Activated CD8-positive, alpha-beta memory T cell treated with anti-CD3 and anti-CD28 coated beads for 48 hours (primary cell): ENCODE measurements around the gene SPECC1.
A peak's percentile ranks its signal among the peaks of the same experiment; 100 is the strongest.
"Not testable (repeated sequence)": the region's sequence is repeated elsewhere in the genome, so short reads cannot be mapped to it uniquely, and the experiment has no call there.

Experiments
- DNase-seq, 3 experiments: peaks; one replicate each; pipeline ENCODE4 v3.0.0-alpha.2; 2020; ENCODE audit warnings: low read depth in 2 of 3, low spot score in 2 of 3

The SPECC1 gene

DNA sequence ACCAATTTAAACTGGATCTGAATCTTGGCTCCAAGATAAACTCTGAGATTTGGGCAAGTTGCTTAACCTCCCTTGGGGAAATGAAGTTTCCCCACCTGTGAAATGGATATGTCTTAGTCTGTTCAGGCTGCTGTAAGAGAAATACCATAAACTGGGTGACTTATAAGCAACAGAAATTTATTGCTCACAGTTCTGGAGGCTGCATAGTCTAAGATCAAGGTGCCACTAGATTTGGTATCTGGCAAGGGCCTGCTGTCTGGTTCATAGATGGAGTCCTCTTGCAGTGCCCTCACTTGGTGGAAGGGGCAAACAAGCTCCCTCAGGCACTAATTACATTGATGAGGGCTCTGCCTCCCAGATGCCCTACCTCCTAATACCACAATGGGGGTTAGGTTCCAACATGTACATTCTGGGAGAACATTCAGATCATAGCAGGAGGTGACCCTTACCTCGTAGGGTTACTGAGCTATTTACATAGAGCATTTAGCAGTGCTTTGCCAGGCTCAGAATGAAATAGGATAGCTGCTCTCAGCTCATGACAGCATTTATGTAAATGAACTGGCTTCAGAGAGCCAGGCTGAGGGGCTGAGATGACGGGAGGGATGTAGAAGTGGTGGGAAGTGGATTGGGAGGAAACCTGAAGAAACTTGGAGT lies 83.9 kb downstream of the SPECC1 start:
- DNase-seq: no peak

DNA sequence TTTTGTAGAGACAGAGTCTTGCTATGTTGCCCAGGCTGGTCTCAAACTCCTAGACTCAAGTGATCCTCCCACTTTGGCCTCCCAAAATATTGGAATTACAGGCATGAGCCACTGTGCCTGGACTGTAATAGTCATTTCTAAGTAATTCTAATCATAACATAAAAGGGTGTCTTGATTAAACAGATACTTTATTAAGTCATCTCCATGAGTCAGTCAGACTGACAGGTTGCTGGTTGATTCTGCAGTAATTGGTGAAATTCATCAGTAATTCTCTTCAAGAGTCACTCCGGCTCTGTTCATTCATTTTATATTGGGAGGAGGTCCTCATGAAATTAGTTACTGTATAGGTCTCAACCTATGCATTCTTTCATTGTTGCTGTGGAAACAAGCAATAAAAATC lies 85.6 kb downstream of the SPECC1 start:
- no peak for DNase-seq

DNA sequence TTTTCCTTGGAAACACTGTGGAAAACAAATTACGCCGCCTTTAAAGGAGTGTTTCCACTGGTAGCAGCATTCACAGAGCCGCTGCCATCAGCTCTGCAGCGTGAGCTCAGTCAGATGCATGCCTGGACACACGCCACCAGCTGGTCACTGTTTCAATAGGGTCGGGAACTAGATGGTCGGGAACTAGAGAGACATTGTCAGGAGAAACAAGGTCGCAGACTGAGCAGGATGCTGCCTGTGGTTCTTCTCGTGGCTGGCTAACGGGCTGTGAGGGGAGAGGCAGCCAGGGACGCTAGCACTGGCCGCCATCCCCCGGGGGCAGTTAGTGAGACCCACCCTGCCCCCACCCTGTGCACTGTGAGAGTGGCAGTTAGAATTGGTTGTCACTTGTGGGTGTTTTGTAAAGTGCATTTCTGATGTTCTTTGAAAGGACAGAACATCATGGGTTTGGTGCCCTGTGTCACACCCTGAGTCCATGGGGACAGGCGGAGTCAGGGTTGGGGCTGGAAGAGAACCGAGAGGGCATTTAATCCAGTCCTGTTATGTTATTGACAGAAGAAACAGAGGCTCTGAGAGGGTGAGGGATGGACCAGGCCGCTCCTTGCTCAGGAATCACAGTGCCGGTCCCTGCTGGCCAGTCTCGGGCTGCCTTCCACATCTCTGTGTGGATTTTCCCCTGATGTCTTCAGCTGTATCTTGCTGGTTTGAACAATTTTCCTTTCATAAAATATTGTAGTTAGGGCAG lies 86.3 kb downstream of the SPECC1 start:
- no peak for DNase-seq

DNA sequence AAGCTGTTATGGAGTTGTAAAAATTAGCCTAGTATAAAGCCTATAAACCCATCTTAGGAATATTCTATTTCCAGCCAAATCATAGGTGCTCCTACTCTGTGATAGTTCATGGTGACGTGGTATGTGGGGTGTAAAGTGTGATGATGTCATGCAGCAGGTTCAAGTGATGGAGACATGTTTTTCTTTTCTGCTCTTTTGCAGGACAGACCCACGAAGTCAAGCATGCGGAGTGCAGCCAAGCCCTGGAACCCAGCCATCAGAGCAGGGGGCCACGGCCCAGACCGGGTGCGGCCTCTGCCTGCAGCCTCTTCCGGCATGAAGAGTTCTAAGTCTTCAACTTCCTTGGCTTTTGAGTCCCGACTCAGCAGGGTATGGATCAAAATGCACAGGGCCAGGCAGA lies 87.3 kb downstream of the SPECC1 start:
- no peak for DNase-seq

DNA sequence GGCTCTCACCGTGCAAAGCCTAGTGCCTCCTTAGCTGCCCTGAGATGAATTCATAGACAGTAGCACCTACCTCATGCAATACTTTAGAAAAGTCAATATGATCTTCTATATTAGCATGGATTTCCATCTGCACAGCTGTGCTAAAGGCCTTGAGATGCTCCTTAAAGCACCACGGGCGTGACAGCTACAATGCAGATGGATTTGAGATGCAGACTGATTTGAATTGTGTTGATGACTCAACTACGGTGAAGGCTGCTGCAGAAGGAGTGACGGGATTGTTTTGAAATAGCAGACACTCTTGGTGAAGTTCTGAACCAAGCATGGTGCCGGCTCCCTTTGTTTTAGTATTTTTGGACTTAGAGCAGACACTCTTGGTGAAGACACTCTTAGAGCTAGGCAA lies 88.2 kb downstream of the SPECC1 start:
- DNase-seq: no peak

DNA sequence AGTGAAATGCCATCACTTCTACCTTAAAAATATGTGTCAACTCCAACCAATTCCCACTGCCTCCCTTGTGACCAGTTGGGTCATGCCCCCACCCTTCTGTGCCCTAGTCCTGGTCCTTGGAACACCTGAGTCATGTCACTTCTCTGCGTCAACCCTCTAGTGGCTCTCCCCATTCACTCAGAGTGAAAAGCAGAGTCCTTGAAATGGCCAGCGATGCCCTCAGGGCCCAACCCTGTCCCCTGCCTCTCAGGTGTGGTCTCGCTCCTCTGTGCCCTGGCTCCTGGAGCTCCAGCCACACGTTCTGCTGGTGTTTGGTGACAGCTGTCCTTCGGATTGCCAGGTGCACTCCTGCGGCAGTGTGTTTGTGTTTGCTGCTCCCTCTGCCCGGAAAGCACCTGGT lies 89.2 kb downstream of the SPECC1 start:
- DNase-seq: no peak

DNA sequence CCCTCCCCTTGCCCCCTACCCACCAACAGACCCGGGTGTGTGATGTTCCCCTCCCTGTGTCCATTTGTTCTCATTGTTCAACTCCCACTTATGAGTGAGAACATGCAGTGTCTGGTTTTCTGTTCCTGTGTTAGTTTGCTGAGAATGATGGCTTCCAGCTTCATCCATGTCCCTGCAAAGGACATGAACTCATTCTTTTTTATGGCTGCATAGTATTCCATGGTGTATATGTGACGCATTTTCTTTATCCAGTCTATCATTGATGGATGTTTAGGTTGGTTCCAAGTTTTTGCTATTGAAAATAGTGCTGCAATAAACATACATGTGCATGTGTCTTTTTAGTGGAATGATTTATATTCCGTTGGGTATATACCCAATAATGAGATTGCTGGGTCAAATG lies 91.6 kb downstream of the SPECC1 start:
- DNase-seq: not testable (repeated sequence)

DNA sequence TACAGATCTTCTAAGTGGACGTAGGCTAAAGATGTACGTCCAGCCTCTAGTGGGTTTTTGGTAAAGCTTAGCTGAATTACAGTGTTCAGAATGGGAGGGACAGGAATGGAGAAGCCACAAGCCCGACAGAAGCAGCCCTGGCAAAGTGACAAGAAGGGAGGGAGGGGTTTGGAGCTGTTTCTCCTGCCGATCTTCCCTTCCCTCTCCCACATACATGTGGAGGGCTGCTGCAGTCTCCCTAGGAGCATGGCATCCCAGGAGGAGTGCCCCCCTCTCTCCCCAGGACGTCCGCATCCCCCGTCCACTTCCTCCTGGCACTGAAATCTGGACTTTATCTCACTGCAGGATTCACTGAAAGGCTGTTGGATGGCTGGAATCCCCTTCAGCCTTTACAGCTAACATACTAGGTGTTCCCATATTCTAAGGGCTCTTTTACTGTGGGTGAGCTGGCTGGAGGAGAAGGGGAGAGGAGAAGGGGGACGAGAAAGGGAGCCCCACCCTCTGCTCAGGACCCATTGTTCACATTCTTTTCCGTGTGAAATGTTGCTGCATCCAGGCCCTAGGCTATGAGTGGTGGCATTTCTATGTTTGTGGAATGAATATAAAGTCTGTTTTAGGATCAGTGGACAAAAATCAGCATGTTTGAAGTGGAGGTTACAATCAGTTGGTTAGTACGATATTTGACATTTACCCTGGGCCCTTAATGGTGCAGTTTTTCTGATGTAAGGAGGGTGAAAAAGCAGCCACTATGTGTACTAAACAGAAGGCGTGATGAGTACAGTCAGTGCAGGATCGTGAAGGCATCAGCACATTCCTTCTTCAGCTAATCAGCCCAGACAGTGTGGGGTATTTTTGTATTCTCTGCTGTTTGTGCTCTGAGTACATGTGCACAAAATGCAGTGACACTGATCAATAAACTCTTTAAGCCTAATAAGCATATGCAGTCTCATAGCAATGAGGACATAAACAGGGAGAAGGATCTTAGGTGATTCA lies 94.6 kb downstream of the SPECC1 start:
- no peak for DNase-seq

DNA sequence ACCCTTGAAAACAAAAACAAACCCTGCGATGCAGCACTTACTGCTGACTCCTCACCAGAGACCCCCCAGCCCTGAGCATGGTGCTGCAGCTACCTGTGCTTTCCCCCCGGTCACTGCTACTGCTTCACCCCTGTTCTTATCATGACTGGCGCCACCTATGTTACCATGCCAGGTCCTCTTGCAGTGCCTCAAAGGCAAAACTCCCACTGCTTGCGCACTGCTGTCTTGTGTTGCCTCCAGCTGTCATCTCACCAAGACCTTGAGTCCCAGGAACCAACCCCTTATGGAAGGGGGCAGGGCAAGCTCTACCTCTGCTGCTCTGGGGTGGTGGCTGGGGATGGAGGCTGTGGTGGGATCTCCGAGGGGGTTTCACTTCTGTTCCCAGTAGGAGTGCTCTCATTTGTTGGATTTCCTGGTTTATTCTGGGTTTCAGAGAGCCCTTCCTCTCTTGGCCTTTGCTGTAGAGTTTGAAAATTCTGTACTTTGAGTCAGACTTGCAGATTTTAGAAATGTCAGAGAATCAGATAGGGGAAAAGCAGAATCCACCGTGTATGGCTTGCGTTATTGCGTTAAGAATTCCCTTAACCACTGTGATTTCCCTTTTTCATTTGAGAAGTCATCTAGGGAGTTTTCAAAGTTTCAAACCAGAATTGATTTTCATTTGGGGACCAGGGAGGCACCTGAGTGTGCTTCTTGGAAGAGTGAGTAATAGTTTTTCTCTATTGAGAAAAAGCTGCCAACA lies 96.6 kb downstream of the SPECC1 start:
- no peak for DNase-seq

DNA sequence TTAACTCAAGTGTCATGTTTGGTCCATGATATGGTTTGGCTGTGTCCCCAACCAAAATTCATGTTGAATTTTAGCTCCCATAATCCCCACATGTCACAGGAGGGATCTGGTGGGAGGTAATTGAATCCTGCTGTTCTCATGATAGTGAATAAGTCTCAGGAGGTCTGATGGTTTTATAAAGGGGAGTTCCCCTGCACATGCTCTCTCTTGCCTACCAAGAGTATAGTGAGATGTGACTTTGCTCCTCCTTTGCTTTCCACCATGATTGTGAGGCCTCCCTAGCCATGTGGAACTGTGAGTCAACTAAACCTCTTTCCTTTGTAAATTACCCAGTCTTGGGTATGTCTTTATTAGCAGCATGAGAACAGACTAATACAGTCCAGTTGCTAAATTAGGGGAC lies 97.3 kb downstream of the SPECC1 start:
- DNase-seq: not testable (repeated sequence)

DNA sequence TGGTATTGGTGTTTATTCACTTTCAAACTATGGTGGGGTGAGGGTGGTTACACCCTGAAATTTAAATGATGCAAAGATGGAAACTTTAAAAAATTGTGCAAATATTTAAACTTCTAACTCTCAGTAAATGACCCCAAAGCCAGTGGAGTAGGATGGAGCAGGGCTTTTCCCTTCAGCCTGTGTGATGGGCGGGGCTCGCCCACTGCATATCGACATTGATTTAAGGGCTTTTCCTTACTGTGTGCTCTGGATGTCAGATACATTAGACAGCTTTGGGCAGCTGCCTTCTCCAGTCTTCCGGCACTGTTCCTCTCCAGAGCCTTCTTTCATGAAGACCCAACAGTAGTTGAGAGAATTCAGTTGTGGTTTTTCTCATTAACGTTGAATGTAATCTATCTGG lies 99.9 kb downstream of the SPECC1 start:
- no peak for DNase-seq

DNA sequence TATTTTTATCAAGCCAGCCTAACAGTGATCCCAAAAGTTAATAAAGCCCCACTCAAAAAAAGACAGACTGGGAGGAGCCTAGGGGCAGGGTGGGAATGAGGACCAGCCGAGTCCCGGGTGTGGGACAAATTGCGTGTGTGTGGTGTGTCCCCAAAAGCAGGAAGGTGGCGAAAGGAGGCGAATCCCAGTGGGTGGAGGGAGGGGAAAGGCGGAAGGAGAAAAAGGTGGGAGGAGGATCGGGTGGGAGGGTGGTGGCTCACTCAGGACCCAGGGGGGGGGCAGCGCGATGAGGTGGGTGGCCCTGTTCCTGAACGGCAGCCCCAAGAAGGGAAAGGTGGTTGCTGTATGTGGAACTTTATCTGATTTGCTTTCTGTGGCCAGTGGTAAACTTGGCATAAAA lies 102.4 kb downstream of the SPECC1 start:
- DNase-seq: no peak

DNA sequence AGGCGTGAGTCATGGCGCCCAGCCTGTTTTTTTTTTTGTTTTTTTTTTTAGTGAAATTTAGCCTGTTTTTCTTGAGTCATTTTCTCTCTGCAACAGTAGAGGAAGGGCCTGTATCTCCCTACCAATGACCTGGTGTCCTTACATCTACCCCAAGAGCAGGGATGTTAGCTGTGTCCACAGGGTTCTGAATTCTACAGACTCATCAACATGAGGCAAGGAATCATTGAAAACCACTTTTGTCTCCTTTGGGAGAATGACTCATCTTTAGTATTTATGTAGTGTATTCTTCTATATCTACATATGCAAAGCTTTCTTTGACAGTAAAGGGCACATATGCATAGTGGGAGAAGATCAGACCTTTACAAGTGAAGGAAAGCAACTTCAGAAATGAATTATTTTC lies 105.3 kb downstream of the SPECC1 start:
- DNase-seq: no peak

DNA sequence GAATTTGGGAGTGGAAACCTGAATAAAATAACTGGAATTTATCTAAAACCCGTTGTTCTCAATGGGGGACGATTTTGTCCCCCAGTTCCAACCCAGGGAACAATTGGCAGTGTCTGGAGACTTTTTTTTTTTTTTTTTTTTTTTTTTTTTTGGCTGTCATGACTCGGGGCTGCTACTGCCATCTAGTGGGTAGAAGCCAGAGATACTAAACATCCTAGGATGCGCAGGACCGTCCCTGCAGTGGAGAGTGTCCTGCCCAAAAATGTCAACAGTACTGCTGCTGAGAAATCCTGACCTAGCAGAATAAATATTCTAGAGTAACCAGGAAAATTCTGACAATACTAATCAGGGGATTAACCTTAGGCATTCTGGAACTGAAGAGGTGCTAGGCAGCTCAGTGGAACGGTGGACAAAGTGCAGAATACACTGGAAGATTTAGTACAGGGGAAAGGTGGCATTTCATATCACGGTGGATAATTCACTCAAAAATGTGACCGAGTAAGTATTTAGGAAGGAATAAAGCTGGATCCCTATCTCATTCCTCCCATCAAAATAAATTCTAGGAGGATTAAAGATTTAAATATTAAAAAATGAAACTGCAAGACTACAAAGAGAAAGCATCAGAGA lies 107.6 kb downstream of the SPECC1 start:
- no peak for DNase-seq

DNA sequence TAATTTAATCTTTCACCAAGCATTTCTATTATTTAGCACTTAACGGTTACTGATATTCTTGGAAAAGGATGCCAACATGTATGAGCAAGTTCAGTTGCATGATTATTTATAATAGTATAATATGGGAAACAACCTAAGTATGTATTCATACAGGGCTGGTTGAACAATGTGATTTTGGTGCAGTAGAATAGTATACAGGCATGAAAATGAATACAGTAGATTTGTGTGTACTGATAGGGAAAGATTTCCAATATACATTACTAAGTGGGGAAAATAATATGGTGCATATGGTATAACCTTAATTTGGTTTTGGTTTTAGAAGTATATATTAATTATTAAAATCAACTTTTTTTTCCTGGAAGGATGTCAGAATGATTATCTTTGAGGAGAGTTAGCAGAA lies 109.1 kb downstream of the SPECC1 start:
- no peak for DNase-seq

DNA sequence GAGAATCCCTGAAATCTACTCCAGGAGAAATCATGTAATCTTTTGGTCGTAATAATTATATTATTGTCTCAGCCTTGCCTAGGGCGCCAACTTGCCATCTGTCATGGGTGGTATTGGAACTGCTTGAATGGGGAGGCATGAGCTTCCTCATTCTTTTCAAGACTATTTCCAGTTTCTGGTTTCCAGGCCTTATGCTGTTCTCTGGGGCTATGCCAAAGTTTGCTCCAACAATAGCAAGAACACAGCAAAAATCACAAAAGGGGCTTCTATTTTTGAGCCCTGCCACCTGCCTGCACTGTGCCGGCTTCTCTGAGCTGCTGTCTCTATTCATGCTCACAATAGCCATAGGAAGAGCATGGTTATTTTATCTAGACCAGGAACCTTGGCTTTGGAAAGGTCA lies 111.7 kb downstream of the SPECC1 start:
- DNase-seq: no peak

DNA sequence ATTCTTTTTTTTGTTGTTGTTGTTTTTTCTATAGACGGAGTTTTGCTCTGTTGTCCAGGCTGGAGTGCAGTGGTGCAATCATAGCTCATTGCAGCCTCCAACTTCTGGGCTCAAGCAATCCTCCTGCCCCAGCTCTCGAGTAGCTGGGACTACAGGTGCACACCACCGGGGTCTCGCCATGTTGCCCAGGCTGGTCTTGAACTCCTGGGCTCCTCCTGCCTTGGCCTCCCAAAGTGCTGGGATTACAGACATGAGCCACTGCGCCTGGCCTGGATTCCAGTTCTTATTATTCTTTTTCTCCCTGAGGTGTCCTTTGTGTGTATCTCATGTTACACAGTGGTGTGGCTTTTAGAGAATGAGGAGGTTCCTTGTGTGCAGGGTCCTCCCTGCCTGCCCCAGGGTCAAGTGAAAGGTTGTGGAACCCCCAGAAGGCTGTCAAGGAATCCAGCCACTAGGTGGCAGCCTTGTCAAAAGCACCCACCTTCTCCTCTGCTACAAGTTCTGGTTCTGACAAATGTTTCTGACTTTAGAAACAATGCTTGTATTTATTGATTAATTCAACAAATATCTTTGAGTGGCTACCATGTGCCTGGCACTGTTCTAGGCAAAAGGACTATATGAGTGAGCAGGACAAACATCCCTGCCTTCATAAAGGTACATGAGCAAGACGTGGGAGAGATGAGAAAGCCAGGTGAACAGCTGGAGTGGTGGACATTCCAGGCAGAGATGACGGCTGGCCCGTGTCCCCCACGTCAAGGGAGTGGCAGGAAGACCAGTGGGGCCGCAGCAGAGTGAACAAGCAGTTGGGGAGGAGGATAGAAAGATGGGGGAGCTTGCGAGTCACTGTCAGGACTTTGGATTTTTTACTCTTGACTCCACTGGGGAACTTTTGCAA lies 112.4 kb downstream of the SPECC1 start:
- DNase-seq: peak in 2 of 3 experiments; percentile 16 to 41

DNA sequence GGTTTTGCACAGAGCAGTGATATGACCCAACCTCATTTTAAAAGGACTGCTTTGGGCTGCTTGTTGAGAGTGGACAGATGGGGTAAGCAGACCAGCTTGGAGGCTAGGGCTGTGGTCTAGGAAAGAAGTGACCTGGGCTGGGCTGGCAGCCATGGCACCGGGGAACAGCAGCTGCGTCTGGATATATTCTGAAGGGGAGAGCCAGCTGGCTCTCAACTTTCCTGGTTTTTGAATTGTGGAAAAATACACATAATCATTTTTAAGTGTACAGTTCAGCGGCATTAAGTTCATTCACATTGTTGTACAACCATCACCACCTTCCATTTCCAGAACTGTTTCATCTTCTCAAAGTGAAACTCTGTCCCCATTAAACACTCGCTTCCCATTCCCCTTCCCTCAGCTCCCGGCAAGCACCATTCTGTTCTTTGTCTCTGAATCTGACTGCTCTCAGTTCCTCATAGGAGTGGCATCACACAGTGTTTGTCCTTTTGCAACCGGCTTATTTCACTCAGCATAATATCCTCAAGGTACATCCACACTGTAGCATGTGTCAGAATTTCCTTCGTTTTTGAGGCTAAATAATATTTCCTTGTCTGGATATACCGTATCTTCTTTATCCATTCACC lies 113.2 kb downstream of the SPECC1 start:
- DNase-seq: no peak

DNA sequence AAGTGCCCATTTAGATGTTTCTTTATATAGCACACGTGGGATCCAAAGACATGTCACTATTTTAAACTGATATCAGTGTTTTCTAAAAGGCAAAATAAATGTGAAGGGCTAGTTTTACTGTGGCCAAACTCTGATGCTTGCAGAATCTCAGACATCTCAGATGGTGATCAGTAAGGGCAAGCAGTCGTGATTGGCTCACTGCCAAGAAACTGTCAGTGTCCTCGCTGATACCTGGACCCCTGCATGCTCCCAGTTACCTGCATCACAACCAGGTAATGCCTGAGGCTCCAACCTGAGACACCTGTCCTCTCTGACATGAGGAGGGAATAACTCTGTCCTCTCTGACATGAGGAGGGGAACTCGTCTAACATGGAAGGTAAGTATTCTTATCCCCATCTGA lies 114.0 kb downstream of the SPECC1 start:
- DNase-seq: no peak
